Fibroblast of lung (primary cell): ENCODE measurements around the gene PHF21A. TPM values are rescaled to one million over a fixed set of nuclear protein-coding genes. Genes with fewer than 3 reads are reported as not detected.

Experiments
- DNase-seq, 2 donors: peaks; one replicate each; pipeline versions ENCODE4 v3.0.0 to v3.0.0-alpha.2; 2010; ENCODE audit warnings: low read depth in 2 of 2
- H2AFZ ChIP-seq: 2 replicates; pipeline ENCODE4 v1.5.1; 2012; ENCODE audit warnings: low read length, control low read depth, inconsistent platforms
- H3K27ac ChIP-seq: 2 replicates; pipeline ENCODE4 v1.5.1; 2011; ENCODE audit warnings: low read length, control low read depth; ENCODE audit not compliant: insufficient read depth
- H3K27me3 ChIP-seq: 2 replicates; pipeline ENCODE4 v1.5.1; 2011; ENCODE audit warnings: mild to moderate bottlenecking, low read length; ENCODE audit not compliant: control insufficient read depth, insufficient read depth
- H3K36me3 ChIP-seq: 2 replicates; pipeline ENCODE4 v1.5.1; 2011; ENCODE audit warnings: low read length; ENCODE audit not compliant: control insufficient read depth, insufficient read depth
- H3K4me1 ChIP-seq: 2 replicates; pipeline ENCODE4 v1.5.1; 2011; ENCODE audit warnings: low read length; ENCODE audit not compliant: control insufficient read depth, insufficient read depth; ENCODE audit errors: extremely low read depth
- H3K4me2 ChIP-seq: 2 replicates; pipeline ENCODE4 v1.5.1; 2011; ENCODE audit warnings: low read length, control low read depth; ENCODE audit not compliant: insufficient read depth; ENCODE audit errors: extremely low read depth
- H3K4me3 ChIP-seq, 4 experiments: fragments of 200-600 bp in 1 of 4; sonication (generic) in 1 of 4; replicated peaks in 1 of 4; 2 replicates each; pipeline ENCODE4 v1.5.1; 2011 to 2016; ENCODE audit warnings: low read length in 4 of 4, low read depth in 3 of 4, mild to moderate bottlenecking in 3 of 4, control low read depth in 2 of 4, inconsistent platforms in 1 of 4, mixed read lengths in 1 of 4; ENCODE audit not compliant: insufficient read depth in 1 of 4; ENCODE audit errors: control extremely low read depth in 1 of 4
- H3K79me2 ChIP-seq: 2 replicates; pipeline ENCODE4 v1.5.1; 2012; ENCODE audit warnings: mild to moderate bottlenecking, low read length, inconsistent platforms; ENCODE audit not compliant: control insufficient read depth, insufficient read depth
- H3K9ac ChIP-seq: 2 replicates; pipeline ENCODE4 v1.5.1; 2011; ENCODE audit warnings: mild to moderate bottlenecking, low read length, control low read depth; ENCODE audit not compliant: insufficient read depth
- H3K9me3 ChIP-seq: 2 replicates; pipeline ENCODE4 v1.5.1; 2012; ENCODE audit warnings: low read depth, low read length; ENCODE audit not compliant: control insufficient read depth, insufficient read depth
- H4K20me1 ChIP-seq: 2 replicates; pipeline ENCODE4 v1.5.1; 2011; ENCODE audit warnings: low read length; ENCODE audit not compliant: control insufficient read depth, insufficient read depth; ENCODE audit errors: extremely low read depth
- EZH2 ChIP-seq: IDR thresholded peaks from 2 replicates; pipeline ENCODE4 v1.5.1; 2012; ENCODE audit warnings: low read length, control low read depth, mild to moderate bottlenecking; ENCODE audit errors: missing control alignments
- polyA plus RNA-seq, 2 donors: library from polyadenylated mRNA; depleted of rRNA in 1 of 2; stranded (reverse) in 1 of 2; unstranded in 1 of 2; fragments of >200 nt; gene quantifications; 2 replicates each; pipeline ENCODE4 v1.2.1, GENCODE V29; 2011 to 2012; ENCODE audit warnings: missing spikeins in 1 of 2
- total RNA-seq: library from RNA; depleted of rRNA; stranded (reverse); fragments of >200 nt; gene quantifications from 2 replicates; pipeline ENCODE4 v1.2.1, GENCODE V29; 2014
- TF ChIP-seq, protein P1 (sequence below), 2 donors: IDR thresholded peaks in 1 of 2; conservative IDR thresholded peaks in 1 of 2; 1 replicate in 1 of 2; 2 replicates in 1 of 2; pipeline ENCODE4 v1.5.1; 2011 to 2012; ENCODE audit warnings: low read length in 2 of 2, control low read depth in 1 of 2, inconsistent platforms in 1 of 2, low read depth in 1 of 2, mild to moderate bottlenecking in 1 of 2

Gene PHF21A
- total and polyA plus RNA-seq, 2 donors (not counting 1 experiment from before 2014, with no cell fraction given), result 18.5 to 21.0 TPM

DNA sequence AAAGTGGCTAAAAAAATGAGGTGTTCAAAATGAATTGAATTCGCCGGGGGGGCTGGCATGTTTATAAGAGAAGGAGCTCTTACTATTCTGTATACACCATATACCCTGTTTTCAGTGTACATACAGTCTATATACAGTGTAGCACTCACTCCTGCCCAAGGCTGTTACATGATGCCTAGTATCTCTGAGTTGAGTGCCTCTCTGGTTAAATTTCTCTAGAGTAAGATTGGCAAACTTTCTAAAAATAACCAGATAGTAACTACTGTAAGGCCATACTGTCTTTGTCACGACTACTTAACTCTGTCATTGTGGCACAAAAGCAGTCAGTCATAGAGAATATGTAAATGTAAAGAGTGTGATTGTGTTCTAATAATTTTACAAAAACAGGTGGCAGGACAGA is 58.1 kb downstream of the PHF21A start:
- no peak overlapping the region for H2AFZ ChIP-seq
- H3K27ac ChIP-seq, result no peak overlapping the region
- no peaks in the 10 kb centered on the region for H3K27me3 ChIP-seq
- no peak overlapping the region for H3K4me2 ChIP-seq
- H3K4me1 ChIP-seq, result no peaks in the 10 kb centered on the region
- no peaks in the 10 kb centered on the region for H3K9me3 ChIP-seq
- TF ChIP-seq EZH2, result no peak
- TF ChIP-seq, protein P1, sequence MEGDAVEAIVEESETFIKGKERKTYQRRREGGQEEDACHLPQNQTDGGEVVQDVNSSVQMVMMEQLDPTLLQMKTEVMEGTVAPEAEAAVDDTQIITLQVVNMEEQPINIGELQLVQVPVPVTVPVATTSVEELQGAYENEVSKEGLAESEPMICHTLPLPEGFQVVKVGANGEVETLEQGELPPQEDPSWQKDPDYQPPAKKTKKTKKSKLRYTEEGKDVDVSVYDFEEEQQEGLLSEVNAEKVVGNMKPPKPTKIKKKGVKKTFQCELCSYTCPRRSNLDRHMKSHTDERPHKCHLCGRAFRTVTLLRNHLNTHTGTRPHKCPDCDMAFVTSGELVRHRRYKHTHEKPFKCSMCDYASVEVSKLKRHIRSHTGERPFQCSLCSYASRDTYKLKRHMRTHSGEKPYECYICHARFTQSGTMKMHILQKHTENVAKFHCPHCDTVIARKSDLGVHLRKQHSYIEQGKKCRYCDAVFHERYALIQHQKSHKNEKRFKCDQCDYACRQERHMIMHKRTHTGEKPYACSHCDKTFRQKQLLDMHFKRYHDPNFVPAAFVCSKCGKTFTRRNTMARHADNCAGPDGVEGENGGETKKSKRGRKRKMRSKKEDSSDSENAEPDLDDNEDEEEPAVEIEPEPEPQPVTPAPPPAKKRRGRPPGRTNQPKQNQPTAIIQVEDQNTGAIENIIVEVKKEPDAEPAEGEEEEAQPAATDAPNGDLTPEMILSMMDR (conservative IDR thresholded peaks at IDR 0.05 in 1 of 2, IDR thresholded peaks at IDR 0.05 in 1 of 2; ENCODE audit: low read depth in 1 of 2, low read length in 2 of 2), result no peak
- H3K79me2 ChIP-seq, result no peaks in the 10 kb centered on the region
- no peak overlapping the region for H3K9ac ChIP-seq
- H3K4me3 ChIP-seq, result no peak overlapping the region
- no peak for DNase-seq
- no peaks in the 10 kb centered on the region for H4K20me1 ChIP-seq
- H3K36me3 ChIP-seq, result no peaks in the 10 kb centered on the region

DNA sequence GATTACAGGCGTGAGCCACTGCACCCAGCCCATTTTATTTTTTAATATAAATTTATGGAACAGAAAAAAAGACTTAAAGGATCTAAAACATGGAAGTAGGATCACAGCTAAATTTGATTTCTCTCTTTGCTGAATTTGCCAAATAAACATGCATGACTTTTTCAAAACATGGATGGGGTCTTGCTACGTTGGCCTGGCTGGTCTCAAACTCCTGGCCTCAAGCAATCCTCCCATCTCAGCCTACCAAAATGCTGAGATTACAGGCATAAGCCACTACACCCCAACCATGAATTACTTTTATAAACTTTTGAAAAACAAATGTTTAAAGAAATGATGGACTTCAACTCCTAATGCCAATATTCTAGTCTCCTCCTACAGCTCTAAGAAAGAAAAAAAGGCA is 61.2 kb downstream of the PHF21A start:
- Histone ChIP-seq H3K79me2 (no peaks in the 10 kb centered on the region), H3K27me3 (no peaks in the 10 kb centered on the region), H2AFZ (no peak overlapping the region), H3K9ac (no peak overlapping the region), H3K4me1 (no peaks in the 10 kb centered on the region), H3K4me3 (no peak overlapping the region), H3K27ac (no peak overlapping the region), H3K36me3 (no peaks in the 10 kb centered on the region), H3K9me3 (no peaks in the 10 kb centered on the region), H4K20me1 (no peaks in the 10 kb centered on the region), H3K4me2 (no peak overlapping the region)
- no peak for DNase-seq
- TF ChIP-seq EZH2, result no peak
- TF ChIP-seq, protein P1 (conservative IDR thresholded peaks at IDR 0.05 in 1 of 2, IDR thresholded peaks at IDR 0.05 in 1 of 2; ENCODE audit: low read depth in 1 of 2, low read length in 2 of 2), result no peak

DNA sequence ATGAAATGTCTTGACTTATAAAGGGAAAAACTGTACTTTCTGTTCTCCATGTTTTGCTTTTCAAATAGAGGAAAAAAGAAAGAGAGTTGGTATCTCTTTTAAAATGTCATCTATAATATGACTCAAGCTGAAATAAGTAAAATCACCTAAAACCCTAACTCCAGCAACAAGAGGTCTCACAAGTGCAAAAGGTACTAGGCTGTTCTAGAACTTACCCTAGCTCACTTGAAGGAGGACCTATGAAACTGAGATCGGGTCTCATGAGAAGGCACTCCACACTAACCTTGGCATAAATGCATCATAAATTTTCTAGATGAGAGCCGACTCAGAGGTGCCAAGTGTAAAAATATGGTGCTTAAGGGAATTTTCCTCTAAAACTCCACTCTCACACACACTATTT is 63.8 kb downstream of the PHF21A start:
- no peak for DNase-seq
- no peaks in the 10 kb centered on the region for H3K79me2 ChIP-seq
- no peaks in the 10 kb centered on the region for H3K4me1 ChIP-seq
- H3K27me3 ChIP-seq, result no peaks in the 10 kb centered on the region
- no peak overlapping the region for H3K27ac ChIP-seq
- no peaks in the 10 kb centered on the region for H3K9me3 ChIP-seq
- no peak overlapping the region for H2AFZ ChIP-seq
- no peak for TF ChIP-seq EZH2
- TF ChIP-seq, protein P1 (conservative IDR thresholded peaks at IDR 0.05 in 1 of 2, IDR thresholded peaks at IDR 0.05 in 1 of 2; ENCODE audit: low read depth in 1 of 2, low read length in 2 of 2), result no peak
- no peaks in the 10 kb centered on the region for H3K36me3 ChIP-seq
- H4K20me1 ChIP-seq, result no peaks in the 10 kb centered on the region
- H3K4me3 ChIP-seq, result no peak overlapping the region
- no peak overlapping the region for H3K4me2 ChIP-seq
- no peak overlapping the region for H3K9ac ChIP-seq
